A673 (cell line): ENCODE data around the gene SIRPA.

Experiments used
- CTCF ChIP-seq: fragments of 300-800, 200-600 bp; sonication (generic); conservative IDR thresholded peaks from 2 replicates; pipeline ENCODE4 v1.5.1; 2017; ENCODE audit warnings: low read depth, mild to moderate bottlenecking, antibody characterized with exemption, low read length, moderate library complexity, mixed read lengths
- EZH2 ChIP-seq: fragments of 200-600 bp; sonication (generic); IDR thresholded peaks from 2 replicates; pipeline ENCODE4 v1.6.1; 2017; ENCODE audit warnings: borderline replicate concordance, low read depth, mild to moderate bottlenecking, mixed read lengths, antibody characterized with exemption, low read length; ENCODE audit not compliant: poor library complexity, severe bottlenecking

- TF ChIP-seq CTCF (no peak), EZH2 (no peak)
These were observed 7.0 kb downstream of the SIRPA start for GRCh38 chr20:1902188-1902587.
